GM12878 (cell line): Measurements from ENCODE around the gene GLT8D2. TPM values are rescaled to one million over a fixed set of nuclear protein-coding genes. Genes with fewer than 3 reads are reported as not detected.

ENCODE experiments used
- CBX5 ChIP-seq: sonication (generic); IDR thresholded peaks from 2 replicates; pipeline ENCODE4 v1.6.1; 2016; ENCODE audit warnings: low read depth, moderate library complexity, mild to moderate bottlenecking, inconsistent platforms
- CHD1 ChIP-seq: IDR thresholded peaks from 2 replicates; pipeline ENCODE4 v1.6.1; 2012; ENCODE audit warnings: low read depth, low read length, improper control_type of control experiment
- IKZF1 ChIP-seq: fragments of 450-650 bp; conservative IDR thresholded peaks from 2 replicates; pipeline ENCODE4 v1.6.1; 2017; ENCODE audit warnings: antibody characterized with exemption, mild to moderate bottlenecking
- JUND ChIP-seq: IDR thresholded peaks from 2 replicates; pipeline ENCODE4 v1.6.1; 2012; ENCODE audit warnings: low read depth, mild to moderate bottlenecking, low read length, improper control_type of control experiment, moderate library complexity
- NFYA ChIP-seq: IDR thresholded peaks from 2 replicates; pipeline ENCODE4 v1.6.1; 2011; ENCODE audit warnings: low read depth, mild to moderate bottlenecking, low read length, improper control_type of control experiment, borderline replicate concordance
- RCOR1 ChIP-seq: conservative IDR thresholded peaks from 2 replicates; pipeline ENCODE4 v1.6.1; 2012; ENCODE audit warnings: low read depth, low read length, improper control_type of control experiment
- SMARCA5 ChIP-seq: fragments of 450-650 bp; IDR thresholded peaks from 2 replicates; pipeline ENCODE4 v1.6.1; 2017; ENCODE audit warnings: mild to moderate bottlenecking
- TAF1 ChIP-seq: IDR thresholded peaks from 2 replicates; pipeline ENCODE4 v1.6.1; 2011; ENCODE audit warnings: mild to moderate bottlenecking, low read depth, low read length, borderline replicate concordance
- TARDBP ChIP-seq: IDR thresholded peaks from 2 replicates; pipeline ENCODE4 v1.6.1; 2016; ENCODE audit warnings: borderline replicate concordance
- TCF3 ChIP-seq: IDR thresholded peaks from 2 replicates; pipeline ENCODE4 v1.6.1; 2012; ENCODE audit warnings: low read depth, mild to moderate bottlenecking, low read length, borderline replicate concordance; ENCODE audit not compliant: insufficient read depth
- YY1 ChIP-seq: IDR thresholded peaks from 2 replicates; pipeline ENCODE4 v1.6.1; 2011; ENCODE audit warnings: low read depth, mild to moderate bottlenecking, low read length
- ZNF207 ChIP-seq: fragments of 450-650 bp; IDR thresholded peaks from 2 replicates; pipeline ENCODE4 v1.6.1; 2014; ENCODE audit warnings: antibody characterized with exemption, mild to moderate bottlenecking, borderline replicate concordance
- polyA plus RNA-seq, 11 experiments: library from polyadenylated mRNA; depleted of rRNA in 4 of 11; unstranded in 6 of 11; stranded (reverse) in 5 of 11; fragments of >200 nt; fragmentation: Nextera tagmentation in 4 of 11; fragmentation: Illumina TruSeq in 1 of 11; extraction: Ambion mirVana in 4 of 11; extraction: Trizol in 1 of 11; gene quantifications; 1 replicate in 1 of 11; 2 replicates in 10 of 11; pipeline versions ENCODE4 v1.2.1 to v1.2.3, GENCODE V29; 2011 to 2016; ENCODE audit warnings: inconsistent platforms in 2 of 11, missing spikeins in 2 of 11, low read depth in 1 of 11
- total RNA-seq, 4 experiments: library from RNA; depleted of rRNA in 3 of 4; stranded (reverse); fragments of >200 nt in 3 of 4; fragmentation: Illumina TruSeq in 1 of 4; extraction: Trizol in 1 of 4; gene quantifications; 2 replicates each; pipeline versions ENCODE4 v1.2.1 to v1.2.3, GENCODE V29; 2013 to 2021
- TF ChIP-seq, protein P1 (sequence below): fragments of 450-650 bp; IDR thresholded peaks from 2 replicates; pipeline ENCODE4 v1.6.1; 2016; ENCODE audit warnings: mild to moderate bottlenecking, moderate library complexity, borderline replicate concordance
- TF ChIP-seq, protein P2 (sequence below): IDR thresholded peaks from 2 replicates; pipeline ENCODE4 v1.6.1; 2012; ENCODE audit warnings: low read depth, low read length, improper control_type of control experiment
- TF ChIP-seq, protein P3 (sequence below): fragments of 450-650 bp; IDR thresholded peaks from 2 replicates; pipeline ENCODE4 v1.6.1; 2017; ENCODE audit warnings: mild to moderate bottlenecking, low read depth, inconsistent platforms; ENCODE audit not compliant: poor library complexity, severe bottlenecking
- TF ChIP-seq, protein P4 (sequence below): fragments of 450-650 bp; formaldehyde crosslinking; IDR thresholded peaks from 2 replicates; pipeline ENCODE4 v1.5.0; 2022; ENCODE audit warnings: mild to moderate bottlenecking, missing genetic modification characterization
- TF ChIP-seq, protein P5 (sequence below): fragments of 450-650 bp; IDR thresholded peaks from 2 replicates; pipeline ENCODE4 v1.6.1; 2014; ENCODE audit warnings: mild to moderate bottlenecking

GLT8D2 gene
- total and polyA plus RNA-seq, 10 of the 15 experiments (the other 5 are each of a cell fraction or from before 2014, with no cell fraction given) = 0.06 to 0.80 (median 0.37) TPM; not detected in 1

DNA sequence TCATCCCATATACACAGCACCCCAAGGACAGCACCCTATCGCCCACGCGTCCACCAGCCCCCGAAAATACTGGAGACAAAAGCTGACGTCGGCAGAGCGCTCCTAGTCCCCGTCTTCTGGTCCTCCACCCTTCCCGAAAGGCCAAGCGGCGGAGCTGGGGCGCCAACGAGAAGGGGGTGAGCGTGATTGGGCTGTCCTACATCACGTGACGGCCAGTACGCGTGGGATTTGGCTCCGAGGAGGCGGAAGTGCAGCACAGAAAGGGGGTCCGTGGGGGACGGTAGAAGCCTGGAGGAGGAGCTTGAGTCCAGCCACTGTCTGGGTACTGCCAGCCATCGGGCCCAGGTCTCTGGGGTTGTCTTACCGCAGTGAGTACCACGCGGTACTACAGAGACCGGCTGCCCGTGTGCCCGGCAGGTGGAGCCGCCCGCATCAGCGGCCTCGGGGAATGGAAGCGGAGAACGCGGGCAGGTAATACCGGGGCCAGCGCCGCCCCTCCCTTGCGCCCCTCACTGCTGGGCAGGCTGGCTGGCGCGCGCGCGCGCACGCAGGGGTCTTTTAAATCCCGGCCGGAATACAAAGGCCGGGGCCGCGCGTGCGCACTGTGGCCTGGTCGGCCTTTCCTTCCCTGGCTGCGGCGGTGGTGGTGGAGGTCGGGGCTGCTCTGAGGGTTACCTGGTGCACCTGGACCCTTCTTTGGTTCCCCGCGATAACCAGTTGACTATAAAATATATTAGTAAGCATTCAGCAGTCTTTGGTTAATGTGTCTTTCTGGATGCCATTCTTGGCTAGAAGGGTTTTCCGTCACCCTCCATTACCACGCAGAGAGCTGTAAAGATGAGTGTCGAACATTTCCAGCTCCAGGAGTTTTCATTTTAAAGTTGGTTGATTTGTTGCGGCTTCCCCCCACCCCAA is 84.1 kb downstream of the GLT8D2 start, which contains the start of gene TDG (continued):
- TF ChIP-seq, protein P1, sequence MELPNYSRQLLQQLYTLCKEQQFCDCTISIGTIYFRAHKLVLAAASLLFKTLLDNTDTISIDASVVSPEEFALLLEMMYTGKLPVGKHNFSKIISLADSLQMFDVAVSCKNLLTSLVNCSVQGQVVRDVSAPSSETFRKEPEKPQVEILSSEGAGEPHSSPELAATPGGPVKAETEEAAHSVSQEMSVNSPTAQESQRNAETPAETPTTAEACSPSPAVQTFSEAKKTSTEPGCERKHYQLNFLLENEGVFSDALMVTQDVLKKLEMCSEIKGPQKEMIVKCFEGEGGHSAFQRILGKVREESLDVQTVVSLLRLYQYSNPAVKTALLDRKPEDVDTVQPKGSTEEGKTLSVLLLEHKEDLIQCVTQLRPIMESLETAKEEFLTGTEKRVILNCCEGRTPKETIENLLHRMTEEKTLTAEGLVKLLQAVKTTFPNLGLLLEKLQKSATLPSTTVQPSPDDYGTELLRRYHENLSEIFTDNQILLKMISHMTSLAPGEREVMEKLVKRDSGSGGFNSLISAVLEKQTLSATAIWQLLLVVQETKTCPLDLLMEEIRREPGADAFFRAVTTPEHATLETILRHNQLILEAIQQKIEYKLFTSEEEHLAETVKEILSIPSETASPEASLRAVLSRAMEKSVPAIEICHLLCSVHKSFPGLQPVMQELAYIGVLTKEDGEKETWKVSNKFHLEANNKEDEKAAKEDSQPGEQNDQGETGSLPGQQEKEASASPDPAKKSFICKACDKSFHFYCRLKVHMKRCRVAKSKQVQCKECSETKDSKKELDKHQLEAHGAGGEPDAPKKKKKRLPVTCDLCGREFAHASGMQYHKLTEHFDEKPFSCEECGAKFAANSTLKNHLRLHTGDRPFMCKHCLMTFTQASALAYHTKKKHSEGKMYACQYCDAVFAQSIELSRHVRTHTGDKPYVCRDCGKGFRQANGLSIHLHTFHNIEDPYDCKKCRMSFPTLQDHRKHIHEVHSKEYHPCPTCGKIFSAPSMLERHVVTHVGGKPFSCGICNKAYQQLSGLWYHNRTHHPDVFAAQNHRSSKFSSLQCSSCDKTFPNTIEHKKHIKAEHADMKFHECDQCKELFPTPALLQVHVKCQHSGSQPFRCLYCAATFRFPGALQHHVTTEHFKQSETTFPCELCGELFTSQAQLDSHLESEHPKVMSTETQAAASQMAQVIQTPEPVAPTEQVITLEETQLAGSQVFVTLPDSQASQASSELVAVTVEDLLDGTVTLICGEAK = peak; percentile 96
- peak; percentile 89 for TF ChIP-seq IKZF1
- TF ChIP-seq SMARCA5 = peak; percentile 72; the same call in 1 of the 2 replicates
- TF ChIP-seq TCF3 = peak; percentile 50; the same call in 1 of the 2 replicates
- TF ChIP-seq, protein P2, sequence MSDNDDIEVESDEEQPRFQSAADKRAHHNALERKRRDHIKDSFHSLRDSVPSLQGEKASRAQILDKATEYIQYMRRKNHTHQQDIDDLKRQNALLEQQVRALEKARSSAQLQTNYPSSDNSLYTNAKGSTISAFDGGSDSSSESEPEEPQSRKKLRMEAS = peak; percentile 92
- TF ChIP-seq, protein P3, sequence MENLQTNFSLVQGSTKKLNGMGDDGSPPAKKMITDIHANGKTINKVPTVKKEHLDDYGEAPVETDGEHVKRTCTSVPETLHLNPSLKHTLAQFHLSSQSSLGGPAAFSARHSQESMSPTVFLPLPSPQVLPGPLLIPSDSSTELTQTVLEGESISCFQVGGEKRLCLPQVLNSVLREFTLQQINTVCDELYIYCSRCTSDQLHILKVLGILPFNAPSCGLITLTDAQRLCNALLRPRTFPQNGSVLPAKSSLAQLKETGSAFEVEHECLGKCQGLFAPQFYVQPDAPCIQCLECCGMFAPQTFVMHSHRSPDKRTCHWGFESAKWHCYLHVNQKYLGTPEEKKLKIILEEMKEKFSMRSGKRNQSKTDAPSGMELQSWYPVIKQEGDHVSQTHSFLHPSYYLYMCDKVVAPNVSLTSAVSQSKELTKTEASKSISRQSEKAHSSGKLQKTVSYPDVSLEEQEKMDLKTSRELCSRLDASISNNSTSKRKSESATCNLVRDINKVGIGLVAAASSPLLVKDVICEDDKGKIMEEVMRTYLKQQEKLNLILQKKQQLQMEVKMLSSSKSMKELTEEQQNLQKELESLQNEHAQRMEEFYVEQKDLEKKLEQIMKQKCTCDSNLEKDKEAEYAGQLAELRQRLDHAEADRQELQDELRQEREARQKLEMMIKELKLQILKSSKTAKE = no peak
- TF ChIP-seq CBX5 = no peak
- no peak for TF ChIP-seq RCOR1
- TF ChIP-seq ZNF207 = peak; percentile 88
- TF ChIP-seq YY1 = peak; percentile 81
- TF ChIP-seq TAF1 = peak; percentile 75; the same call in 1 of the 2 replicates
- no peak for TF ChIP-seq TARDBP
- TF ChIP-seq, protein P4, sequence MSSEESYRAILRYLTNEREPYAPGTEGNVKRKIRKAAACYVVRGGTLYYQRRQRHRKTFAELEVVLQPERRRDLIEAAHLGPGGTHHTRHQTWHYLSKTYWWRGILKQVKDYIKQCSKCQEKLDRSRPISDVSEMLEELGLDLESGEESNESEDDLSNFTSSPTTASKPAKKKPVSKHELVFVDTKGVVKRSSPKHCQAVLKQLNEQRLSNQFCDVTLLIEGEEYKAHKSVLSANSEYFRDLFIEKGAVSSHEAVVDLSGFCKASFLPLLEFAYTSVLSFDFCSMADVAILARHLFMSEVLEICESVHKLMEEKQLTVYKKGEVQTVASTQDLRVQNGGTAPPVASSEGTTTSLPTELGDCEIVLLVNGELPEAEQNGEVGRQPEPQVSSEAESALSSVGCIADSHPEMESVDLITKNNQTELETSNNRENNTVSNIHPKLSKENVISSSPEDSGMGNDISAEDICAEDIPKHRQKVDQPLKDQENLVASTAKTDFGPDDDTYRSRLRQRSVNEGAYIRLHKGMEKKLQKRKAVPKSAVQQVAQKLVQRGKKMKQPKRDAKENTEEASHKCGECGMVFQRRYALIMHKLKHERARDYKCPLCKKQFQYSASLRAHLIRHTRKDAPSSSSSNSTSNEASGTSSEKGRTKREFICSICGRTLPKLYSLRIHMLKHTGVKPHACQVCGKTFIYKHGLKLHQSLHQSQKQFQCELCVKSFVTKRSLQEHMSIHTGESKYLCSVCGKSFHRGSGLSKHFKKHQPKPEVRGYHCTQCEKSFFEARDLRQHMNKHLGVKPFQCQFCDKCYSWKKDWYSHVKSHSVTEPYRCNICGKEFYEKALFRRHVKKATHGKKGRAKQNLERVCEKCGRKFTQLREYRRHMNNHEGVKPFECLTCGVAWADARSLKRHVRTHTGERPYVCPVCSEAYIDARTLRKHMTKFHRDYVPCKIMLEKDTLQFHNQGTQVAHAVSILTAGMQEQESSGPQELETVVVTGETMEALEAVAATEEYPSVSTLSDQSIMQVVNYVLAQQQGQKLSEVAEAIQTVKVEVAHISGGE = peak; percentile 85
- no peak for TF ChIP-seq JUND
- TF ChIP-seq CHD1 = no peak
- no peak for TF ChIP-seq NFYA
- TF ChIP-seq, protein P5, sequence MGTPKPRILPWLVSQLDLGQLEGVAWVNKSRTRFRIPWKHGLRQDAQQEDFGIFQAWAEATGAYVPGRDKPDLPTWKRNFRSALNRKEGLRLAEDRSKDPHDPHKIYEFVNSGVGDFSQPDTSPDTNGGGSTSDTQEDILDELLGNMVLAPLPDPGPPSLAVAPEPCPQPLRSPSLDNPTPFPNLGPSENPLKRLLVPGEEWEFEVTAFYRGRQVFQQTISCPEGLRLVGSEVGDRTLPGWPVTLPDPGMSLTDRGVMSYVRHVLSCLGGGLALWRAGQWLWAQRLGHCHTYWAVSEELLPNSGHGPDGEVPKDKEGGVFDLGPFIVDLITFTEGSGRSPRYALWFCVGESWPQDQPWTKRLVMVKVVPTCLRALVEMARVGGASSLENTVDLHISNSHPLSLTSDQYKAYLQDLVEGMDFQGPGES = peak; percentile 47
